A549 (cell line): ENCODE data around the gene CDC5L. TPM values are rescaled to one million over a fixed set of nuclear protein-coding genes. Genes with fewer than 3 reads are reported as not detected.

Source experiments
- ATAC-seq, 2 experiments: fragments of 200-7000 bp in 1 of 2; fragments of >200 bp in 1 of 2; cut with Nextera tagmentation in 1 of 2; cut with Tn5 transposase in 1 of 2; 3 replicates each; pipeline versions ENCODE4 v1.8.0 to v1.9.1; 2018 to 2020; ENCODE audit warnings: mild to moderate bottlenecking in 1 of 2, moderate library complexity in 1 of 2
- CTCF ChIA-PET: fragments of 300-600 bp; sonication (Branson Sonifier 250); formaldehyde crosslinking; extraction: SDS; loops from one replicate; lab custom pipeline; 2021; ENCODE audit warnings: antibody characterized with exemption, inconsistent platforms; lab: Yijun Ruan, JAX
- POLR2A ChIA-PET: fragments of 350-600 bp; formaldehyde crosslinking; extraction: SDS; loops from one replicate; lab custom pipeline; 2021; ENCODE audit warnings: antibody characterized with exemption, inconsistent platforms; lab: Yijun Ruan, JAX
- DNase-seq, 2 experiments: peaks; one replicate each; pipeline versions ENCODE4 v3.0.0 to v3.0.0-alpha.2; 2011 to 2016; ENCODE audit warnings: low read depth in 1 of 2, low spot score in 1 of 2
- FAIRE-seq: peaks from 2 replicates; lab custom pipeline; 2011; peaks lifted over from hg19 to GRCh38; lab: Jason Lieb, UNC
- H3K27ac ChIP-seq, 2 experiments: fragments of >200 bp; sonication (Bioruptor Twin); formaldehyde crosslinking; 3 replicates each; pipeline ENCODE4 v1.5.1; 2016 to 2017
- H3K4me1 ChIP-seq: fragments of >200 bp; sonication (Bioruptor Twin); formaldehyde crosslinking; 3 replicates; pipeline ENCODE4 v1.6.1; 2016
- H3K4me2 ChIP-seq: fragments of >200 bp; sonication (Bioruptor Twin); formaldehyde crosslinking; 3 replicates; pipeline ENCODE4 v1.6.1; 2016
- H3K4me3 ChIP-seq: fragments of >200 bp; sonication (Bioruptor Twin); formaldehyde crosslinking; 3 replicates; pipeline ENCODE4 v1.5.1; 2016
- H3K9me3 ChIP-seq: fragments of >200 bp; sonication (Bioruptor Twin); formaldehyde crosslinking; 3 replicates; pipeline ENCODE4 v1.6.1; 2016
- ATOH8 ChIP-seq: fragments of 250-450 bp; sonication (Bioruptor Pico); IDR thresholded peaks from 2 replicates; pipeline ENCODE4 v1.5.0; 2020; ENCODE audit warnings: low read depth, mild to moderate bottlenecking, moderate library complexity
- CBX8 ChIP-seq: fragments of 200-600 bp; sonication (generic); IDR thresholded peaks from 2 replicates; pipeline ENCODE4 v1.6.1; 2016
- CEBPB ChIP-seq, 2 experiments: fragments of >200 bp in 1 of 2; sonication (Bioruptor Twin) in 1 of 2; formaldehyde crosslinking in 1 of 2; IDR thresholded peaks; 2 replicates each; pipeline ENCODE4 v1.6.1; 2012 to 2016
- CHD4 ChIP-seq: fragments of 200-600 bp; sonication (generic); IDR thresholded peaks from 2 replicates; pipeline ENCODE4 v1.6.1; 2016; ENCODE audit warnings: antibody characterized with exemption, mild to moderate bottlenecking, borderline replicate concordance
- EHF ChIP-seq: fragments of 250-450 bp; sonication (Bioruptor Pico); IDR thresholded peaks from 2 replicates; pipeline ENCODE4 v1.5.0; 2020; ENCODE audit warnings: mild to moderate bottlenecking
- ELK1 ChIP-seq: fragments of 150-350 bp; IDR thresholded peaks from 2 replicates; pipeline ENCODE4 v1.6.1; 2014; ENCODE audit warnings: low read depth, mild to moderate bottlenecking, low read length
- FOSB ChIP-seq: fragments of 250-450 bp; sonication (Bioruptor Pico); IDR thresholded peaks from 2 replicates; pipeline ENCODE4 v1.5.0; 2020; ENCODE audit warnings: mild to moderate bottlenecking, moderate library complexity
- FOSL2 ChIP-seq, 2 experiments: fragments of 450-650 bp in 1 of 2; fragments of >200 bp in 1 of 2; sonication (Bioruptor Twin) in 1 of 2; formaldehyde crosslinking; IDR thresholded peaks; 2 replicates each; pipeline versions ENCODE4 v1.5.0 to v1.6.1; 2016 to 2020; ENCODE audit warnings: mild to moderate bottlenecking in 1 of 2, moderate library complexity in 1 of 2
- HES2 ChIP-seq: fragments of >200 bp; sonication (Bioruptor Twin); formaldehyde crosslinking; IDR thresholded peaks from 2 replicates; pipeline ENCODE4 v1.6.1; 2016
- HMGXB4 ChIP-seq: fragments of 250-450 bp; sonication (Bioruptor Pico); IDR thresholded peaks from 2 replicates; pipeline ENCODE4 v1.5.0; 2021; ENCODE audit warnings: mild to moderate bottlenecking, moderate library complexity, borderline replicate concordance
- KDM5A ChIP-seq: fragments of 200-600 bp; sonication (generic); IDR thresholded peaks from 2 replicates; pipeline ENCODE4 v1.6.1; 2016; ENCODE audit warnings: antibody characterized with exemption, mild to moderate bottlenecking
- MAX ChIP-seq: IDR thresholded peaks from 2 replicates; pipeline ENCODE4 v1.6.1; 2012
- PHF8 ChIP-seq: fragments of 200-600 bp; sonication (generic); IDR thresholded peaks from 2 replicates; pipeline ENCODE4 v1.6.1; 2016; ENCODE audit warnings: low read depth, mild to moderate bottlenecking, antibody characterized with exemption, moderate library complexity, borderline replicate concordance
- RAD21 ChIP-seq, 2 experiments: fragments of >200 bp in 1 of 2; sonication (Bioruptor Twin) in 1 of 2; formaldehyde crosslinking in 1 of 2; IDR thresholded peaks in 1 of 2; conservative IDR thresholded peaks in 1 of 2; 2 replicates in 1 of 2; 3 replicates in 1 of 2; pipeline ENCODE4 v1.6.1; 2012 to 2018; ENCODE audit warnings: inconsistent platforms in 1 of 2
- RFX5 ChIP-seq: fragments of 450-650 bp; IDR thresholded peaks from 2 replicates; pipeline ENCODE4 v1.7.1; 2014; ENCODE audit warnings: antibody characterized with exemption, mild to moderate bottlenecking, moderate library complexity
- SMC3 ChIP-seq: fragments of >200 bp; sonication (Bioruptor Twin); formaldehyde crosslinking; IDR thresholded peaks from 3 replicates; pipeline ENCODE4 v1.6.1; 2018; ENCODE audit warnings: inconsistent platforms
- SREBF2 ChIP-seq: fragments of 450-650 bp; IDR thresholded peaks from 2 replicates; pipeline ENCODE4 v1.6.1; 2014; ENCODE audit warnings: mild to moderate bottlenecking, moderate library complexity
- TFCP2L1 ChIP-seq: fragments of 250-450 bp; sonication (Bioruptor Pico); IDR thresholded peaks from 2 replicates; pipeline ENCODE4 v1.5.0; 2021; ENCODE audit warnings: mild to moderate bottlenecking
- ZC3H11A ChIP-seq: fragments of 450-650 bp; IDR thresholded peaks from 2 replicates; pipeline ENCODE4 v1.6.1; 2014; ENCODE audit warnings: antibody characterized with exemption, mild to moderate bottlenecking
- ZFP36 ChIP-seq: fragments of 450-650 bp; IDR thresholded peaks from 2 replicates; pipeline ENCODE4 v1.6.1; 2014; ENCODE audit warnings: borderline replicate concordance; ENCODE audit not compliant: partially characterized antibody
- ZSCAN20 ChIP-seq: fragments of 250-450 bp; sonication (Bioruptor Pico); IDR thresholded peaks from 2 replicates; pipeline ENCODE4 v1.8.0; 2022; ENCODE audit warnings: mild to moderate bottlenecking, moderate library complexity
- WGBS: methylation state at CpG from one replicate; pipeline ENCODE4 v1.1.6; 2017; ENCODE audit errors: missing lambda C conversion rate; 5-methylcytosine and 5-hydroxymethylcytosine counted together
- polyA plus RNA-seq, 4 experiments: library from polyadenylated mRNA; depleted of rRNA in 3 of 4; stranded (reverse); fragments of >200 nt; fragmentation: RNase III in 1 of 4; extraction: RNeasy Plus Mini Kit Qiagen cat#74134 plus additional on column Dnase treatment in 1 of 4; gene quantifications; 2 replicates in 3 of 4; 3 replicates in 1 of 4; pipeline ENCODE4 v1.2.3, GENCODE V29; 2011 to 2017

Gene CDC5L
- polyA plus RNA-seq, 2 of the 4 experiments (the other 2 are of a cell fraction): 12.8 to 20.5 TPM

- H3K27ac ChIP-seq: no peak overlapping the region
- DNase-seq (no peak), FAIRE-seq (no peak)
- POLR2A ChIA-PET: no interaction called here
- no peaks in the 10 kb centered on the region for H3K9me3 ChIP-seq
- no peaks in the 10 kb centered on the region for H3K4me1 ChIP-seq
- TF ChIP-seq ELK1 (no peak), CBX8 (no peak)
- TF ChIP-seq, all 56 proteins: peak for 0
- CTCF ChIA-PET: interaction anchor here (1.0 to 1.3 kb wide), 2 partner anchors 28 to 99 kb away, joined by 3 read pairs; no protein-coding TSS in a partner anchor
- 67% methylated on average over 3 of the region's 3 CpGs for WGBS
- H3K4me2 ChIP-seq: no peak overlapping the region
- H3K4me3 ChIP-seq: no peak overlapping the region
- ATAC-seq: no peak
Observed at GRCh38 chr6:44366781-44367180, 20.7 kb upstream of the CDC5L start.

GRCh38 chr6:44367681-44368080, 19.8 kb upstream of the CDC5L start:
- ATAC-seq (no peak), DNase-seq (no peak), FAIRE-seq (no peak)
- POLR2A ChIA-PET: no interaction called here
- H3K4me3 ChIP-seq: no peak overlapping the region
- no peaks in the 10 kb centered on the region for H3K9me3 ChIP-seq
- 23% methylated on average over 2 of the region's 2 CpGs for WGBS
- CTCF ChIA-PET: interaction anchor here (1.3 kb wide), 1 partner anchor 29 kb away, joined by 3 read pairs; no protein-coding TSS in a partner anchor
- no peaks in the 10 kb centered on the region for H3K4me1 ChIP-seq
- no peak for TF ChIP-seq EHF (CRISPR knock-in tag)
- no peak for TF ChIP-seq FOSB
- H3K4me2 ChIP-seq: no peak overlapping the region
- H3K27ac ChIP-seq: no peak overlapping the region

DNA sequence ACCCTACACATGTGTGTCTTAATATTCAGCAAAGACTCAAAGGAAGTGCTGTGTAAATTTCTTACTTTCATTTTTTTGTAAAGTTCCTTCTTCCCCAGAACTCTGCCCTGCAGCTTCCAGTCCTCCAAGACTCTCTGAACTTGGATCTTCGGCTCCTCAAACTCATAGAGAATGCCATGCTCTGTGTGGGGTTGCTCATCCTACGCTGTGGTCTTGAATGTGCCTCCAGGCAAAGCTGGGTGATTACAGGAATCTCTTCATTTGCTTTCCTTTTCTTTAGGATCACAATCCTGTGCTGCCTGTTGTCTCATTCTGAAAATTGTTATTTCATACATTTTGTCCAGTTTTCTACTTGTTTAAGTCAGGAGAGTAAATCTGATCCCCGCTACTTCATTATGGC, 14.5 kb upstream of the CDC5L start:
- FAIRE-seq (no peak), ATAC-seq (no peak), DNase-seq (no peak)
- ChIA-PET POLR2A (no interaction called here), CTCF (no interaction called here)
- Histone ChIP-seq H3K4me3 (no peak overlapping the region), H3K4me2 (no peak overlapping the region), H3K27ac (no peak overlapping the region), H3K4me1 (no peaks in the 10 kb centered on the region), H3K9me3 (no peaks in the 10 kb centered on the region)
- 72% methylated on average over 3 of the region's 3 CpGs for WGBS
- no peak for TF ChIP-seq FOSB
- no peak for TF ChIP-seq MAX
- TF ChIP-seq HMGXB4: no peak
- no peak for TF ChIP-seq ZFP36
- no peak for TF ChIP-seq KDM5A
- TF ChIP-seq SREBF2: no peak

DNA sequence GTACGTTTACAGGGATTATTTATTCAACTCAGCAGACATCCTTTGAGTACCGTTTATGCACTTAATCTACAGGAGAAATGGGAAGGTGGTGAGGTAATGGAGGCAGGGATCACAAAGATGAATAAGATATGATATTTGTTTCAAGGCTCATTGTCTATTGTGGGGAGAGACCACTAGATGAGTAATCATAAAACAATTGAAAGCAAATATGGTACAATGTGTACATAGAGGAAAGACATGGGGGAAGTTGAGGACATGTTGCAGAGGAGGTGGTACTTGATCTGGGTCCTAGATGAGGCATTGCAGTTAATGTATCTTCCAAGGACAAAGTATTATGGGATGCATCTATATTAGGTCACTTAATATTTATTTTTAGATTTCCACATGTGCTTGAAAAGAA, 13.7 kb upstream of the CDC5L start:
- CTCF ChIA-PET: no interaction called here
- WGBS: 7% methylated on average over 2 of the region's 2 CpGs
- ATAC-seq: no peak
- H3K27ac ChIP-seq: no peak overlapping the region
- no peaks in the 10 kb centered on the region for H3K9me3 ChIP-seq
- TF ChIP-seq CBX8: no peak
- TF ChIP-seq CEBPB (IDR thresholded peaks at IDR 0.05): no peak
- TF ChIP-seq CHD4: no peak
- TF ChIP-seq TFCP2L1 (CRISPR knock-in tag): no peak
- H3K4me3 ChIP-seq: no peak overlapping the region
- H3K4me2 ChIP-seq: no peak overlapping the region
- FAIRE-seq: no peak
- no peak for DNase-seq
- H3K4me1 ChIP-seq: no peaks in the 10 kb centered on the region
- POLR2A ChIA-PET: no interaction called here

DNA sequence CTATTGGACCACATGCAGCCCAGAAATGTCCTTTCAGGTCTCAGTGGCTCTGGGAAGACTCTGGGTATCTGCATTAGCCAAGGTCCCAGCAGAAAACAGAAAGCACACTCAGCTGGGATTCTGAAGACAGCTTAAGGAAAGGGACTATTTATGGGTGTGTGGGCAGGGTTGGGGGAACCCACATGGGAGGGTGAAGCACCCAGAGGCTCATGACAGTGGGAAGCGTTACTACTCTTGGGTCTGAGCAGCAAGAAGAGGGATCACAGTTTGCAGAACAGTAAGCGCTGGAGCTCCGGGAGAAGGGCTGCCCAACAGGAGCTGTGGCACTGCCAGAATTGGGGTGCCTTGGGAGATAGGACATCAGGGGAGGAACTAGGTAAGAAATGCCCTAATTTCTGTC, 12.4 kb upstream of the CDC5L start:
- Histone ChIP-seq H3K9me3 (no peaks in the 10 kb centered on the region), H3K4me1 (no peaks in the 10 kb centered on the region), H3K4me3 (no peak overlapping the region), H3K27ac (no peak overlapping the region), H3K4me2 (no peak overlapping the region)
- CTCF ChIA-PET: interaction anchor here (0.6 kb wide), 1 partner anchor 177 kb away, joined by 4 read pairs; no protein-coding TSS in a partner anchor
- FAIRE-seq: no peak
- no peak for ATAC-seq
- DNase-seq: no peak
- POLR2A ChIA-PET: no interaction called here
- 93% methylated on average over 3 of the region's 3 CpGs for WGBS
- TF ChIP-seq ZSCAN20 (CRISPR knock-in tag) (no peak), HES2 (no peak), ATOH8 (CRISPR knock-in tag) (no peak), ZC3H11A (no peak), RFX5 (no peak), CEBPB (IDR thresholded peaks at IDR 0.05) (no peak), PHF8 (no peak), SMC3 (no peak), FOSL2 (IDR thresholded peaks at IDR 0.05) (no peak), FOSL2 (CRISPR knock-in tag; IDR thresholded peaks at IDR 0.05) (no peak), RAD21 (conservative IDR thresholded peaks at IDR 0.05 in 1 of 2, IDR thresholded peaks at IDR 0.05 in 1 of 2) (no peak)
